ENCODE data around the gene IQGAP2.

Gene IQGAP2

DNA sequence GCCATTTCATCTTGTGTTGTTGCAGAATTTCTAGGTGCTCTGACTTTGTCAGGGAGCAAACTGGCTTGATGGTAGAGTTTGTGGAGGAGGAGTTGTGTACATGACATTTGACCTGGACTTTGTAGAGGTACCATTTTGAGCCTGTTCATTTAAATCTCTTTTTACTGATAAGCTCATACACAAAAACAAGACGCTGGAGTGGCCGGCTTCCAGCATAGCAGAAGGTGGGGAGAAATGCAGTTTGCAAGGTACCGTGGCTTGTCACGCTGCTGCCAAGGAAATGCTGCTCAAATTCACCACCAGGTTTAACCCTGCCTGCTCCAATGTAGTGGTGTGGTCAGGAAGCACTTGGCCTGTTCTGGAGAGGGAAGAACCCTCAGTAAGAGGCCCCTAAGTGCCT lies 18.9 kb upstream of the IQGAP2 start:
- no peak for DNase-seq

DNA sequence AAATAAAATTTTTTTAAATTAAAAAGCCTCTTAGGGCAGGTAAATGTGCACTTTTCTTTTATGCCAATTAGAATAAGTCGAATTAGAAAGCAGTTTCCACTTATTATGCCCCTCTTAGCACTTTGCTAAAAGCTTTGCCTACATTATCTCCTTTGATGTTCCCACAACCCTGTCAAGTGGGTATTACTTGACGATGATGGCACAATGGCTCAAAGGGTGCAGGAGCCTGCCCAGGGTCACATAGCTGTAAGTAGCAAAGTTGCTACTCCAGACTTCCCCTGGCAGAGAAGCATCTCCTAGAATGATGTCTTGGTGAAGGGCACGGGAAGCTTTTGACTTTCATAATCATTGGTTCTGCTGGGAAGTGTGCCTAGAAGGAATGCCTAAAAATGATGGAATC lies 18.4 kb upstream of the IQGAP2 start:
- DNase-seq = no peak

DNA sequence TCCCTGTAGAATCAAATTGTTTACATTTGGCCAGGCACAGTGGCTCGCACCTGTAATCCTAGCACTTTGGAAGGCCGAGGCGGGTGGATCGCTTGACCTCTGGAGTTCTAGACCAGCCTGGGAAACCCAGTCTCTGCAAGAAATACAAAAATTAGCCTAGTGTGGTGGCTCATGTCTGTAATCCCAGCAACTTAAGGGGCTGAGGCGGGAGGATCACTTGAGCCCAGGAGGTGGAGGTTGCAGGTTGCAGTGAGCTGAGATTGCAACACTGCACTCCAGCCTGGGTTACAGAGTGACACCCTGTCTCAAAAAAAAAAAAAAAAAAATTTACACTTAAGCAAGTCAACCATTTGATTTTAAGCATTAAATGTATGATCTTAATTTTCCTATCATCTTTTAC lies 17.5 kb upstream of the IQGAP2 start:
- DNase-seq = no peak

DNA sequence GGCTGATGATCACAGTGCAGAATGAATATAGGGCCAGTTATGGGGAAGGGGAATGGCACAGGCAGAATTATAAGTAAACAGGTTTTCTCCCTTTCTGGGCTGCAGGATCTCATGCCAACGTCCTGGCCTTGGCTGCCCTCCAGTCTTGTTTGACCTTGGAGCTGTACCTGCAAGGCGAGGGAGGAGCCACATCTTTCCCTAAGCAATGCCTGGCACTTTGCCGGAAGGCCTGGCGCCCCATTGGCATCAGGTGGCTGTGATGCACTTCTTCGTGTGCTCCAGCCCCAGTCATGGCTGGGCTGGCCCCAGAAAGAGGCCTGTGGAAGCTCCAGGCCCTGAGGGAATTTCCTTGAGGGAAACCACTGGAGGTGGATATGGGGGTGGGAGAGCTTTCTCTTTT lies 16.7 kb upstream of the IQGAP2 start:
- DNase-seq = no peak

DNA sequence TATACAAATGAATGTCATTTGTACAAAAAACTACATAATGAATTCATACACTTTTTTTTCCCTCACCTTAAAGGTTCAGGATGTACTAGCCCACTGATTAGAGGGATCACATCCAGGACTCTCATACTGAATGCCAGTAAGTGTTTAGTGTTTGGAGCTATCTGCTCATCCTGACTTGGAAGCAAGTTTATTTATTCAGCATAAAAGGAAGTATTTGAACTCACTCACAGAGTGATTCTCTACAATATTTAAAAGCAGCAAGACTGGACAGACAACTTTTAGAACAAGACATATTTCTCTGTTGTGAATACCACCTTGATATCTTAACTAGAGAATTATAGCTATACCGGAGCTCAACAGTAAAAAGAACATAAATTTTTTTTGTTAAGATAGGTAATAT lies 14.8 kb upstream of the IQGAP2 start:
- DNase-seq = no peak

DNA sequence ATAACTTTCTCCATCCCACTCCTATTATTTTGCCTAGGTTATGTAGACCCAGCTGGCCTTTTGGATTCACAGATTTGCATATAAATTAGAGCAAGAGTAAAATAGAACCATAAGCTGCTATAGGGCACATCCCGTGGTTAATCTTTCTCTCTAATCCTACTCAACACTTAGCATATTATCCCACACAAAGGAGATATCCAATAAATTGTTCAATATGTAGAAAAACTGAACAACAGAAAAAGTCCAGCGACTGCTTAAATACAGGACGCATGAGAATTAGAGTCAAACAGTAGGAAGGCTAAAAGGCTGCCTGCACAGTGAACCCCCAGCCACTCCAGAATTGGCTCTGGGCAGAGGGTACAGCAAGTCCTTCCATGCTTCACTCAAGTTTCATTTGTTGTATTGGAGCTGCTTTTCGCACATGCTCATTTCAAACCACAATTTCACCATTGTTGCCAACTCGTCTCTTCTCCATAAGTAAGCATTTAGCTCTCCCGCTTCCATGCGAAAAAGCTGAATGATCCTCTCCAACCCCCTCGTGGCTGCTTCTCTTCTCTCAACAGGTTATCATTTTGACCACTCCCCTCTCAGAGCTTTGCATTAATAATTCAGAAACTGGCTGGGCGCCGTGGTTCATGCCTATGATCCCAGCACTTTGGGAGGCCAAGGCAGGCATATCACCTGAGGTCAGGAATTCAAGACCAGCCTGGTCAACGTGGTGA lies 14.1 kb upstream of the IQGAP2 start:
- DNase-seq = no peak

DNA sequence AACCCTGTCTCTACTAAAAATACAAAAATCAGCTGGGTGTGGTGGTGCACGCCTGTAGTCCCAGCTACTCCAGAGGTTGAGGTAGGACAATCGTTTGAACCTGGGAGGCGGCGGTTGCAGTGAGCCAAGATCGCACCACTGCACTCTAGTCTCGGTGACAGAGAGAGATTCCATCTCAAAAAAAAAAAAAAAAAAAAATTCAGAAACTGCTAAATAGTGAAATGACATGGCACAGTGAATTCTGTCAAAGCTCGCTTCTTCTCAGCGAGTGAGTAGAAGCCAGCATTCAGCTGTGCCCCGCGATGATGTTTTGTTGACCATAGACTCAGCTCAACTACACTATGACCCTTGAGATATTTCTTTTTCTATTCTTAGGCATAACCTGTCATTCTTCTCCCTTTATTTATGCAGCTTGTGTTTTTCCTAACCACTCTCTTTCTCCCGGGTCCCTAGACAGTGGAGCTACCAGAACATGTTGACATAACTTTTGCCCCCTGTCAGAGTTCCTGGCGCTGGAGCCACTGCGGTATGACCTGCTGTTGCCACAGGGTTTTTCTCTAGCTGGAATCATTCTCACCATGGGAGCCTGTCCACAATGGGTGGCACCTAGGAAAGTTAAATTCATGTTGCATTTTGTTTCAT lies 13.5 kb upstream of the IQGAP2 start:
- DNase-seq = no peak

DNA sequence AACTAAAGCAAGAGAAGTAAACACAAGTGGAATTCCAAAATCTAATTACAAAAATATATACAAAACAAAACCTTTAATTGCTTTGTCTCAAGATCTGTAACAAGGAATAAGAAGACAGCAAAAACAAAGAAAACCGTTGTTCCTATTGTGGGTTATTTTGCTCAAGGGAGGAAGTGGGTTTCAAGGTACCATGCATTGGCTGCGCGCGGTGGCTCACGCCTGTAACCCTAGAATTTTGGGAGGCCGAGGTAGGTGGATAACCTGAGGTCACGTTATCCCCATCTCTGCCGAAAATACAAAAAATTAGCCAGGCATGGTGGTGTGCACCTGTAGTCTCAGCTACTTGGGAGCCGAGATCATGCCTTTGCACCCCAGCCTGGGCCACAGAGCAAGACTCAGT lies 12.1 kb upstream of the IQGAP2 start:
- DNase-seq = no peak

DNA sequence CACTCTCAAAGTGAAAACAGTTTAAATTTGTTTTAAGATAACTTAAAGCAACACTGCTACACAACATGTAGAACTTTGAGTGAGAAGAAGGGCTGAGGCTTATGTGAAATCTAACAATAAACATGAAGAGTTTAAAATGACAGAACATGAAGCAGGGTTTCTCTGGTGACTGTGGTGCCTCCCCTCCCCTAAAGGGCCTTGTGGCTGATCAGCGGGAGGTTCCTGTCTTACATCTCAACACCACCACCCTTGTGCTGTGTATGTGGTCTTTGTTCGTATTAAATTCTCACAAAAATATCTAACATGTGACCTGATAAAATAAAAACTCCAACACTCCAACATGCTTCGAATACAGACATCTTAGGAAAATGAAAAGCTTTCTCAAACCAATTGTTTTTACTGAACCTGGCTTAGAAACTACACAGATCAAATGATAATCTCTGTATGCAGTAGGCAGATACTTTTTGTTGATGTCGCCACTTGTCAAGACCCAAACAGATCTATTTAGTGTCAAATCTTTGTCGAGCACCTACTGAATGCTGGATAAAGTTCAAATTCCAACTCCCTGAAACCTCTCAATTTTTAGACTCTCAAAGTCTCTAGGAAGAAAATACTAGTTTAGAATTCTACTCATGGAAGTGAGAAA lies 9.9 kb upstream of the IQGAP2 start:
- no peak for DNase-seq

DNA sequence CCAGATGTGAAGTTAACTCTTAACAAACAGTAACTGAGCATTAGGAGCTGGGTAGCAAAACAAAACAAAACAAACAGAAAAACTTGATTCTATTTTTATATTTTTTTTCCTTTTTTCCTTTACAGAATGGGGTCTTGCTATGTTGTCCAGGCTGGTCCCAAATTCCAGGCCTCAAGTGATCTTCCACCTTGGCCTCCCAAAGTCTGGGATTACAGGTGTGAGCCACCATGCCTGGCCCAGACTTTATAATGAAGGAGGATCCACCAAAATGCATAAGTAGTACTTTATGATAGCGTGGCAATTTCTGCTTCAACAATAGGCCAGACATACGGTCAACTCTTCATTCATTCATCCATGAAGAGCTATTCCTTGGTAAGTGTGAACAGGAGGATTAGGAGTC lies 5.9 kb upstream of the IQGAP2 start:
- DNase-seq = no peak

DNA sequence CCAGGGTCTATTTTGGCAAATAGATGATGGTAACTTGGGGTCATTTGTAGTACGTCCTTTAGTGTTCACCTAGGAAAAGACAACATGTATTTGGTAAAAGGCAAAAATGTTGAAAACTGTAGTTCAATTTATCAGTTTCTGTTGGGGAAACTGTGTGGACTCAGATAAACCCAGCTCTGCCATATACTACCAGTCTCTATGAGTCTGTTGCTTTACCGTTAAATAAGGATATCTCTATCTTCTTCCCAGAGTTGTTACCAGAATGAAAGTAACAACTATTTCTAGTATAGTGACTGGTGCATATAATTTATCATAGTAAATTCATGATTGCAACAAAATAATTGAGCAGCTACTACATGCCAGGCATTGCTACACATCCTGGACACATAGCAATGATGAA lies 3.8 kb upstream of the IQGAP2 start:
- no peak for DNase-seq

DNA sequence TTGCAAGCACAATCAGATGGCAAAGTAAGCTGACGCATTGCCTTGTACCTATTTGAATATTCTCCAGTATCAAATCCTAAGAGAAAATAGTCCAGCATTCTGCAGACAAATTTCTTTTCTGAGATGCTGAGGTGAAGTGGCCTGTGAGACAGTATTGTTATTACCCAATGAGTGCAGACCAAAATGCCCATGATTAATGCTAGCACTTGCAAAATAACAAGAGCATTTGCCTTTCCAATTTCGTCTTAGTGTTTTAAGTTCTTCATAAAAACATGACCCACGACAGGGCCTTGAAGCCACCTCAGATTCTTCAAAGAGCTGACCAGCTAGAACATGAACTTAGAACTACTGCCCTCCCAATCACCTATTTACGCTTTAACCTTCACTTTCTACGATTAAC lies 2.6 kb upstream of the IQGAP2 start:
- no peak for DNase-seq

DNA sequence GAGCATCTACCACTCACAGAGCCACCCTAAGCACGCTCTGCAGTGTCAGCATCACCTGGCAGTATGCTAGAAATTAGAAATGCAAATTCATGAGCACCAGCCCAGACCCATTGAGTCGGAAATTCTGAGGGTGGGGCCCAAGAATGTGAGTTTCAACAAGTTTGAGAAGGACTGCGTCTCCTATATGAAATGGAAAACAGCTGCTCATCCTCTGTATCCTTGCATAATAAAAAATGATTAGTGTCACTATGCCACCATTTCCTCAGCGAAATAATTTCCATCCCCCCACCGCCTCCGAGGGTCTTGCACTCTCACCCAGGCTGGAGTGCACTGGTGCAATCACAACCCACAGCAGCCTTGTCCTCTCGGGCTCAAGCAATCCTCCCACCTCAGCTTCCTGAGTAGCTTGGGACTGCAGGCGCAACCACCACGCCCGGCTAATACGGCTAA lies 1.3 kb upstream of the IQGAP2 start:
- peak; percentile 37 for DNase-seq

DNA sequence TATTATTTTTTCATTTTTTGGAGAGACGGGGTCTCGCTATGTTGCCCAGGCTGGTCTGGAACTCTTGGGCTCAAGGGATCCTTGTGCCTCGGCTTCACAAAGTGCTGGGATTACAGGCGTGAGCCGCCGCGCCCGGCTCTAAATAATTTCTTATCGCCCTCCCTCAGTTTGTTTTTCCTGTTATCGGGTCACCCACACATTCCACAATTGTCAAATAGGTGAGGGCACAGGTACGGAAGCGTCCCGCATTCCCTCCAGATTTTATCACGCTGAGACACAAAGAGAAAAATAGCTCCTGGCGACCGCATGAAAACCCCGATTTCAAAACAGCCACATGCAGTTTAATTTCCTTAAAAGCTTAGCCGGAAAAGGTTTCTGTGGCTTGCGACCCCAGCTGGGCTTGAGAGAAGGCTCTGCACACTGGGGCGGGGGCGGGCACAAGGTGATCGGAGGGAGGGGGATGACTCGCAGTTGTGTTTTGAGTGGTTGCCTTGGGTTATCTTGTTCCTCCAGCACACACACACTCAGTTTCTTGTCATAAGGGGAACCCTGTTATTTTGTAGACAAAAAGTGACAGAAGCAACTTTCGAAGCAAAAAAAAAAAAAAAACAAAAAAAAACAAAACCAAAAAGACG lies 717 bp upstream of the IQGAP2 start:
- DNase-seq = peak; percentile 89

DNA sequence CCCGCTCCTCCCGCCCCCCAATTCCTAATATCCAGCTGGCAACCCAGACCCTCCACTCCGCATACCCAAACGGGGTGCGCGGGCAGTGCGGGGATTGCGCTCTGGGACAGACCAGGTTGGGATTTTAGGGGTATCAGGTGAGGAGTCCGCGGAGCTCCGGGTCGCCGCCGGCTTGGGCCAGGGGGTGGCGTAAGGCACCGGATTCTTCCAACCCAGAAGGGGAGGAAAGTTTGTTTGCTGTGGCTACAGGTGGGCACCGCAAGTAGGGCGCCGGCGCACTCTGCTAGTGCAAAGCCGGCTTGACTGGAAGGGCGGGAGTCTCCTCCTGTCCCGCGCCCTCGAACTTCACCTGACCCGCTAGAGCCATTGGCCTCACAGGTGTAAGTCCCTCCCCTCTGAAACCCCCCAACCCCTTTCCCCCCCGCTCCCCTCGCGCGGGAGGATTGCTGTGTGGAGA lies 709 bp downstream of the IQGAP2 start:
- DNase-seq = peak; percentile 70

DNA sequence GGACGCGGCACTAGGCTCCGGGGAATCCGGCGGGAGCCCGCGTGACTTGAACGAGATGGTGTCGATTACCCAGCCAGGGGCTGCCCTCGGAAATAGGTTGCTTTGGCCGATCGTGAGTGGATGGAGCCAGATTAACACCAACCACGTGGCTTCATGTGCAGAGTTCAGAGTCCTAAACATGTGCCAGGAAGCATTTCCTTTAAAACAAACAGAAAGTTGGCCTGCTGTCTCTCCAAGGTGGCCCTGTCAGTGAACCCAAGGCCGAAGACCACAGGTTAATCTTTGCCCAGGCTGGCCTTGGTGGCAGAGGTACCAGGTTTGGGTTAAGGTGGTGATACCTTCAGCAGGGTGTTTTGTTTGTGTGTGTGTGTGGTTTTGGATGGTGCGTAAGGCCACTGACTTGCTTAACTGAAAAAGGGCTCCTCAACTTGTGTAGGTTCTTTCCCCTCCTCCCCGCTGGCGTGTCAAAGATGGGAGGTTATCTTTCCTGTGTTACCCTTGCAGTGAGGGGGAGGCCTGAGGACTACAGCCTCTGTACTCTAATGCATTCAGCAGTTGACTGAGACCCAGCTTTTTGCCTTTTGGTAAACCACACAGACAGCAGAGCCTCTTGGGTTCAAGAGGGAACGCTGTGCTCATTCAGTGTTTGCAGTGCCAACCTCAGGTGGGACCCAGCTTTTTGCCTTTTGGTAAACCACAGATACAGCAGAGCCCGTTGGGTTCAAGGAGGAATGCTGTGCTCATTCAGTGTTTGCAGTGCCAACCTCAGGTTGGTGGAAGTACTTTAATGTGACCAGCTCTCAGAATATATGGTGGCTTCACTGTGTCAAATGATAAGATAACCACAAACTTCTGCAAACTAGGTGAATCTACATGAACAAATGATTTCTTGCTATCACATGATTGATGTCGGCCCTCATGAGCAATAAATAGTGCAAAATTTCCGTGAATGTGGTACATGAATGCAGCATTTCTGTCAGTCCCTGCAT lies 1.4 kb downstream of the IQGAP2 start:
- peak; percentile 73 for DNase-seq

DNA sequence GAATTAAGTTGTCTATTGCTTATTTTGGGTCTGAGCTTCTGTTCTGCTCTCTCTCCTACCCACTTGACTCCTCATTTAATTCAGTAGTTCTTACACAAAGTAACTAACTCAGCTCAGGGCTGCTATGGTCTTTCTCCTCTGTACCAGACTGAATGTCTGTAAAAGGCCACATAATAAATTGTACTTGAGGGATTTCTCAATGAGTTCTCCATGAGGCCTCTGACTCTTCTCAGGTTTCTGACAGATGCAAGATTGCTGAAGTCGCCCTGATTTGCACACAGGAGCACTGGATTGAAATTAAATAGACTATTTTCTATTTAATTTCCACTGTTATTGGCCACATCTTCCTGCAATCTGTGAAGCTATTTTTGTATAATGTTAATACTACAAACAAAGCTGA lies 2.9 kb downstream of the IQGAP2 start:
- DNase-seq = no peak

DNA sequence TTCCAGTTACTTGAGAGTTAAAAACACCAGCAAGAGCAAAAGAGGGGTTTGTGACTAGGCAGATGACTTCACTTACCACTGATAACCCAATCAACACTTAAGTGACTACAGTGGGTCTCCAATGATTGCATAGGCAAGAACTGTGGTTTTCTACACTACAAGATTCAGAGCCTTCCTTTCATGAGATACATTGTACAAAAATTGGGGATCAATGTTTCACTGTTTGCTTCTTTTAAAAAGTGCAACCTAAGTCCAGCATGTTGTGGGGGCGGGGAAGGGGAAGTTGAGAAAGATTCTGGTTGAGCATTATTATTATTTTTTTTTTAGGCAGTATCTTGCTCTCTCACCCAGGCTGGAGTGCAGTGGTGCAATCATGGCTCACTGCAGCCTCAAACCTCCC lies 3.6 kb downstream of the IQGAP2 start:
- peak; percentile 6 for DNase-seq

DNA sequence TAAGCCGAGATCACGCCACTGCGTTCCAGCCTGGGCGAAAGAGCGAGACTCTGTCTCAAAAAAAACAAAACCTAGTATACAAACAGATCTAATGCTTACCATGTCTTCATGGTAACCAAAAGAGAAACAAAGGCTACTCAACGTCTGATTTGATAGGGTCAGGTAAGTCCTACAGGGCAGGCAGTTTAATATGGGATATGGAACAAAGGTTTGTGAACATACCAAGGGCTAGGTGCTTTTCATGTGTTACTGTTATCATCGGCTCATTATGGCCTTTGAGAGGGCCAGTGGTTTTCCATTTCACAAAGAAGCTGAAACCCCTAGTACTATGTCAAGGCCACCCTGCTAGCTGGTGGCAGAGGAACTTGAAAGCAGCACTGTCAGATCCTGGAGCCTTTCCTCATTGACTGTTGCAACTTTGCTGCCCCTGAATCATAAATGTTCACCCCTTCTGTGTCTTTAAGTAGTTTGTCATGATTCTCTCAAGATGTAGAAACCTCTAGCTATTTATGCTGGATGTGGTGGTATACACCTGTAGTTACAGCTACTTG lies 5.1 kb downstream of the IQGAP2 start:
- no peak for DNase-seq

DNA sequence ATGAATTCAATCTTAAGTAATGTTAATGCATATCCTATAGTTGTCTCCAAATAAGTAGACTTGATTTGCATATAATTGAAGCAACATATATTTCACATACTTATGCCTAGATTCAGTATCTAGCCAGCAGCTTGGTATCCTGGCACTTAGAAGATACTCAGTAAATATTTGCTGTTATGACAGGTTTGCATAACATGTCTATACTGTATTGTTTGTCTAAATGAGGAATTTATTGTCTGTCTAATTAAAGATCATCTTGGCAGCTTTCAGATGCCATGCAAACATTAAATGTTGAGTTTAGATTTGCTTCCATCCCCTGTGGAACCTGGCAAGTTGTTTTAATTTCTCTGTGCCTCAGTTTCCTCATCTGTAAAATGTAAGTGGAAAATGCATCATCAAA lies 9.4 kb downstream of the IQGAP2 start:
- no peak for DNase-seq

DNA sequence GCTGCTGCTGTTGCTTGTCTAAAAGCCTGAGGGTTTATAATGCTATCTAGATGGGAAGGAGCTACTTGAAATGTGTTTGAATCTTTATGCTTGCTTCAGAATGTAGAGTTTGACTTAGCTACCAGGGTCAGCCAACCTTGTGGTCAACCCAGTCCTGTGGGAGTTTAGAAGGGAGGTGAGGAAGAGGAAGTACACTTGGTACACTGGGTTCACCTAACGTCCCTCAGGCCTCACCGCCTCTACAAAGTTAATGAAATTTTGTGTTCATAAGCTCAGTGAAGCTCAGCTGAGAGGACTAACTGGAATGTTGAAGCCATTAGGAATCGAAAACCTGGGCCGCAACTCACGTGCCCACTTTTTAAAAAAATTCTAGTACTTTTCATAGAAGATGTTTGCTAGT lies 10.7 kb downstream of the IQGAP2 start:
- no peak for DNase-seq

DNA sequence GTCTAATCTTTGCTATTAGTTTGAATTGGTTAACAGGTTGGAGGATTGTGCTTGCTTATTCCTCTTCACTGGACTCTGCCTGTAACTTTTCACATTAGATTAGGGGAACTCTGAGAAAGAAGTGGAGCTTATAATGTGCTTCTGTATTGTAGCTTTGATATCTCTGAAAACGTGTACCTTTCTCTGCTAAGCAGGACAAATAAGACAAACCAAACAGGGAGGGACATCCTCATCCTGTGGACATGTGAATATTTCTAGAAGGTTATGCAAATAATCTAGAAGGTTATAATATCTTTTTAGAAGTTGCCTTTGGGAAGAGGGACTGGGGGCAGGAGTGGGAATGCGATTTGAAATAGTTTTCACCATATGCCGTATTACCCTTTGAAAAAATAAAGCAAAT lies 11.7 kb downstream of the IQGAP2 start:
- DNase-seq = no peak
